Left lung (tissue), 10 donors: ENCODE data around the gene PTPN3. TPM values are rescaled to one million over a fixed set of nuclear protein-coding genes. Genes with fewer than 3 reads are reported as not detected.
A peak's percentile ranks its signal among the peaks of the same experiment; 100 is the strongest.

ENCODE experiments used
- ATAC-seq: fragments of 200-7000 bp; cut with Tn5 transposase; one replicate; pipeline ENCODE4 v1.9.1; 2020; ENCODE audit warnings: moderate library complexity
- DNase-seq, 4 donors: peaks; one replicate each; pipeline ENCODE4 v3.0.0-alpha.2; 2013 to 2020
- H3K27ac ChIP-seq, 2 donors: fragments of 200-600 bp; sonication (generic) in 1 of 2; one replicate each; pipeline versions ENCODE4 v1.5.0 to v1.8.0; 2020 to 2021
- H3K27me3 ChIP-seq, 2 donors: fragments of 200-600 bp; sonication (generic) in 1 of 2; one replicate each; pipeline versions ENCODE4 v1.5.0 to v1.8.0; 2020 to 2021
- H3K36me3 ChIP-seq, 2 donors: fragments of 200-600 bp; sonication (generic) in 1 of 2; one replicate each; pipeline versions ENCODE4 v1.5.0 to v1.8.0; 2020 to 2021
- H3K4me1 ChIP-seq, 2 donors: fragments of 200-600 bp; one replicate each; pipeline ENCODE4 v1.8.0; 2021
- H3K4me3 ChIP-seq, 2 donors: fragments of 200-600 bp; sonication (generic) in 1 of 2; one replicate each; pipeline versions ENCODE4 v1.5.0 to v1.8.0; 2020 to 2021; ENCODE audit warnings: mild to moderate bottlenecking in 1 of 2
- H3K9me3 ChIP-seq, 2 donors: fragments of 200-600 bp; sonication (generic) in 1 of 2; one replicate each; pipeline versions ENCODE4 v1.5.0 to v1.8.0; 2020 to 2021
- intact Hi-C, 2 donors: fragments of 100-400 bp; cut with DNase I; formaldehyde crosslinking; loops; one replicate each; pipeline versions ENCODE4 v1.11.2 to v1.14.2; 2022
- polyA plus RNA-seq, 6 donors: library from polyadenylated mRNA; unstranded; fragments of 120-200 nt; gene quantifications; one replicate each; pipeline ENCODE4 v1.2.1, GENCODE V29; 2013; ENCODE audit not compliant: insufficient read length in 6 of 6
- total RNA-seq, 2 donors: library from RNA; stranded (reverse); fragmentation: NEBNext Ultra II Directional; extraction: Animal tissue kit (Norgen Biotek cat#: 25700); gene quantifications; one replicate each; pipeline ENCODE4 v1.2.1, GENCODE V29; 2021
- TF ChIP-seq, protein P1 (sequence below), 2 donors: fragments of 200-600 bp; sonication (generic) in 1 of 2; IDR thresholded peaks; one replicate each; pipeline versions ENCODE4 v1.5.0 to v1.8.0; 2021; ENCODE audit warnings: antibody characterized with exemption in 2 of 2
- donor health status: DM: no; HTN: yes; CAD: no.
- donor health status: DM: no; HTN: no; CAD: no.

The PTPN3 gene
- total and polyA plus RNA-seq, 8 donors, result 7.7 to 16.6 (median 15.7) TPM

DNA sequence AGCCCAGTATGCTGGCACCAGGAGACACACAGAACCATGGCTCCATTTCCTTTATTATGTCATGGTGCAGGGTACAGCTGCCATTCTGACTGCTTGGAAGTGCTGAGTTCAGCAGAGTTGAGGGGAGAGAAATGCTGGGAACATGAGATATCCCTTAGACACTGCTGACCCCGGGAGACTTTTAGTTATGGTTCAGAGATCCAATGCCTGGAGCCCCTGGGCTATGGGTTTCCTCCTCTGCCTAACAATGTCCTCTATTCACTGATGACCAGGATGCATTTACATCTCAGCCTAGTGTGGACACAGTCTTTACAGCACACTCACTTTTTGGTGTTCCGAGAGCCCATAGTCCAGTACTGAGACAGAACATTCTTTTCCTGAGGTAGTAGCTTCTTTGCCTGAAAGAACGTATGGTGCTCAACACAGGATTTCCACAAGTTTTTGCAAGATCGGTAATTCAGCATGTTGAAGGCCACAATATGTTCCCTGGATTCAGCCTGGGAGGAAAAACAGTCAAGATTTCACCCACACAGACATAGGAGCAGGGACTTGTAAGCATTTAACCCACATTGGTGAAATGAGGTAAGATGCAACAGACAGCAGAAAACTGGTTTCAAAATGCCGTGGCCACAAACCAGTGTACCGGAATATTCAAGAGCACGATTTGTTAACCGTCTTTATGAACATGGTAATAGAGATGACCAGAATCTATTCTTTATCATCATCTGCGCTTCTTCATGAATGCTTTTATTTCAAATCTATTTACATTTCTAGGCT, 71.3 kb downstream of the PTPN3 start:
- H3K4me3 ChIP-seq, result no peak overlapping the region
- intact Hi-C loops, result no loop called here
- TF ChIP-seq, protein P1, sequence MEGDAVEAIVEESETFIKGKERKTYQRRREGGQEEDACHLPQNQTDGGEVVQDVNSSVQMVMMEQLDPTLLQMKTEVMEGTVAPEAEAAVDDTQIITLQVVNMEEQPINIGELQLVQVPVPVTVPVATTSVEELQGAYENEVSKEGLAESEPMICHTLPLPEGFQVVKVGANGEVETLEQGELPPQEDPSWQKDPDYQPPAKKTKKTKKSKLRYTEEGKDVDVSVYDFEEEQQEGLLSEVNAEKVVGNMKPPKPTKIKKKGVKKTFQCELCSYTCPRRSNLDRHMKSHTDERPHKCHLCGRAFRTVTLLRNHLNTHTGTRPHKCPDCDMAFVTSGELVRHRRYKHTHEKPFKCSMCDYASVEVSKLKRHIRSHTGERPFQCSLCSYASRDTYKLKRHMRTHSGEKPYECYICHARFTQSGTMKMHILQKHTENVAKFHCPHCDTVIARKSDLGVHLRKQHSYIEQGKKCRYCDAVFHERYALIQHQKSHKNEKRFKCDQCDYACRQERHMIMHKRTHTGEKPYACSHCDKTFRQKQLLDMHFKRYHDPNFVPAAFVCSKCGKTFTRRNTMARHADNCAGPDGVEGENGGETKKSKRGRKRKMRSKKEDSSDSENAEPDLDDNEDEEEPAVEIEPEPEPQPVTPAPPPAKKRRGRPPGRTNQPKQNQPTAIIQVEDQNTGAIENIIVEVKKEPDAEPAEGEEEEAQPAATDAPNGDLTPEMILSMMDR (IDR thresholded peaks at IDR 0.05), result no peak

DNA sequence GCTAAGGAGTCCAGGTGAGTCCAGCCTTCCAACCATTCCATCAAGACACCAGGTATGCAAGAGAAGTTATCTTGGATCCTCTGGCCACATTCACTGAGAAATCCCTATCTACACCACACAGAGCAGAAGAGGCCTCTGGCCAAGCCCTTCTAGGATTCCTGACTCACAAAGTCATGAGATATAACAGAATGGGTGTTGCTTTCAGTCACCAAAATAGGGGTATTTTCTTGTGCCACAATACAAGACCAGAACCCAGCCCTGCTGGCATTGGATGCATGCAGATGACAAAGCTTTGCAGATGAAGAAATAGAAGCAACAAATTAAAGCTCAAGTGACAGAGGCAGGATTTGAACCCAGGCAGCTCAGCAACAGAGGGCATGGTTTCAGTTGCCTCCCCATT, 73.5 kb downstream of the PTPN3 start:
- ATAC-seq, result no peak
- no peak overlapping the region for H3K27ac ChIP-seq
- DNase-seq, result no peak
- TF ChIP-seq, protein P1 (IDR thresholded peaks at IDR 0.05), result no peak
- intact Hi-C loops, result no loop called here
- H3K9me3 ChIP-seq, result no peaks in the 10 kb centered on the region
- no peaks in the 10 kb centered on the region for H3K4me1 ChIP-seq
- H3K27me3 ChIP-seq, result no peaks in the 10 kb centered on the region
- H3K36me3 ChIP-seq, result peaks cover 0 to 4% of the 10 kb centered on the region in 2 donors
- no peak overlapping the region for H3K4me3 ChIP-seq

More for the DNA sequence above, 71.3 kb downstream of the PTPN3 start:
- H3K9me3 ChIP-seq, result no peaks in the 10 kb centered on the region
- H3K36me3 ChIP-seq, result peaks cover 0 to 4% of the 10 kb centered on the region in 2 donors
- H3K27me3 ChIP-seq, result no peaks in the 10 kb centered on the region
- no peak overlapping the region for H3K27ac ChIP-seq
- ATAC-seq (no peak), DNase-seq (no peak)
- no peaks in the 10 kb centered on the region for H3K4me1 ChIP-seq

DNA sequence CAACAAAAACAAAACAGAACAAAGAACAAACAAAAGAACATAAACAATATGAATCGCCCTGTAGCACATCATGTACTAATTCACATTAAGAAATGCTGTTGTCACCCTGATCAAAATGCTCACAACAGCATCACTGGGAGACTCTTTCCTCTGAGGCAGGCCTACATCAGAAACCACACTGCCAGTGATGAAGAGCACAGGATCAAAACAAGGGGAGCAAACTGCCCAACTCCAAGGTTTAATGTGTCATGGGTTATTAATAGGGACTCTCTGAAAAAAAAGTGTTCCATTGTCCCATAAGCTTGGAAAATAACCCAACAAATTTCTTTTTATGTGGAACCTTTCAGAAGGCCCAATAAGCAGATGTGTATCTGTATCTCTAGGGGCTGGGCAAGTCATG, 74.2 kb downstream of the PTPN3 start:
- Histone ChIP-seq H3K4me1 (no peaks in the 10 kb centered on the region), H3K27ac (no peak overlapping the region), H3K27me3 (no peaks in the 10 kb centered on the region), H3K36me3 (peaks cover 0 to 4% of the 10 kb centered on the region in 2 donors), H3K9me3 (no peaks in the 10 kb centered on the region), H3K4me3 (no peak overlapping the region)
- TF ChIP-seq, protein P1 (IDR thresholded peaks at IDR 0.05), result no peak
- DNase-seq (no peak), ATAC-seq (no peak)
- intact Hi-C loops, result no loop called here

DNA sequence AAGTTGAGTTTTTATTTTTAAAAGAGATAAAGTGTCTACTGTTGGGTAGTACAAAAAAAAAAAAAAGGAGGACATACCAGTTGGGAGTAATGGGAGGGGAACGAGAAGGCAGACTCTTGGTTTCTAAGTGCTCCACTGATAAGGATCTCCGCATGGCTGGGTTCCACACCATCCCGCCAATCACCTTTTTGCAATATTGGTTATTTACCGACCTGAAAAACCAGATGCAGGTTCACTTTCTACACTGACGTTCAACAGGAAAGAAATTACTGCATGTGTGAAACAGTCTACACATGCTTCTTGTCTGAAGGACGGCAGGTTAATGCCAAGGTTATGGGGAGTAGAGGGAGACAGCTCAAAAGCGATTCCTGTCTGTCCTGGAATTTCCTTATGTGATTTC, 75.5 kb downstream of the PTPN3 start:
- H3K36me3 ChIP-seq, result peaks cover 0 to 4% of the 10 kb centered on the region in 2 donors
- DNase-seq (no peak), ATAC-seq (peak; percentile 60)
- H3K4me3 ChIP-seq, result no peak overlapping the region
- no peak overlapping the region for H3K27ac ChIP-seq
- no peaks in the 10 kb centered on the region for H3K9me3 ChIP-seq
- TF ChIP-seq, protein P1 (IDR thresholded peaks at IDR 0.05), result no peak
- intact Hi-C loops, result no loop called here
- no peaks in the 10 kb centered on the region for H3K4me1 ChIP-seq
- H3K27me3 ChIP-seq, result no peaks in the 10 kb centered on the region

DNA sequence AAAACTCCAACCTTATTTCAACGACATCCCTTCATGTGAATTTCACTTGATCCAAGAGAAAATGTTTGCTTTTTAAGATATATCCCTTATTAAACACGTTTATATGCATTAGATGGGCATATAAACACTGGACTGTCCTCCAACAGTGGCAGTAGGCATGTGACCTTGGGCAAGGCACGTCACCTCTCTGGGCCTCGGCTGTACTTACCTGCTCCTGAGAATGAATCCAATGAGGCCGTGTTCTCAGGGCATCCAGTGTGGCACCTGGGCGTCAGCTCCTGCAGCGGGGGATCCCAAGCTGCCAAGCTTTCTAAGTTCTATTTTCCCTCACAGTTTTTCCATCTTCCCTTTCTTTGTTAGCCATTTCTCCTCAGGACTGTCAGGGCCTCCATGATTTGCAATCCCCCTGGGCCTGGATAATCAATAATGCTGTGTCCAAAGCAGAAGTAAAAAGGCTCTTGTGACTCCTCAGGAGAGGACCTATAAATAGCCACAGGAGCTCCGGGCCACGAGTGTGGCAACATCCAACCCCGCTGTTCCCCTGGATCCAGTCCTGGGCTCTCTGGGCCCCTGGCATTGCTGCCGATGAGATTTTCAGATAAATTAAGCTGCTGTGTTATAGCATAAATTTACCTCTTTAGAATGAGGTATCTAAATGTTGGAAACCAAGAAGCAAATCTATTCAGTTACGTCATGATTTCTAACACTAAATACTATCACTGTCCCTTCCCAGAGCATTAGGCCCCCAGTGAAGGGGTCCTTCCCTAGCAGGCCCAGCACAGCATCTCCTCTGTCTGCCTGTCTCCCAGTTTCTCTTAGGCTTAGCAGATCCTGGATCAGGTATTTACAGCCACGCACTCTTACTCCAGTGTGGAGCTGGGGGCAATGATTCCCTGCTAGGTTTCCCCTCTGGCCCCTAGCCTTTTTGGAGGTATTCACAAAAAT, 76.8 kb downstream of the PTPN3 start:
- H3K36me3 ChIP-seq, result peaks cover 0 to under 1% of the 10 kb centered on the region in 2 donors
- TF ChIP-seq, protein P1 (IDR thresholded peaks at IDR 0.05), result no peak

More for the DNA sequence above, 76.8 kb downstream of the PTPN3 start:
- DNase-seq, result no peak
- peaks cover 0 to 8% of the 10 kb centered on the region in 2 donors for H3K27me3 ChIP-seq
- no peak overlapping the region for H3K4me3 ChIP-seq
- no peaks in the 10 kb centered on the region for H3K9me3 ChIP-seq
- no peak for ATAC-seq
- no peak overlapping the region for H3K27ac ChIP-seq
- intact Hi-C loops, result no loop called here
- H3K4me1 ChIP-seq, result no peaks in the 10 kb centered on the region
